Fibroblast of peridontal ligament (primary cell): ENCODE data around the gene LDLRAD4.
A peak's percentile ranks its signal among the peaks of the same experiment; 100 is the strongest.

Experiments used
- DNase-seq: peaks from one replicate; pipeline ENCODE4 v3.0.0-alpha.2; 2010; ENCODE audit errors: extremely low read depth

LDLRAD4 gene

GRCh38 chr18:13446024-13446423, 227.5 kb downstream of the LDLRAD4 start:
- DNase-seq, result no peak

- no peak for DNase-seq
Observed at GRCh38 chr18:13446610-13447461, 228.3 kb downstream of the LDLRAD4 start.

GRCh38 chr18:13447621-13448334, 229.2 kb downstream of the LDLRAD4 start:
- DNase-seq, result peak; percentile 22

DNA sequence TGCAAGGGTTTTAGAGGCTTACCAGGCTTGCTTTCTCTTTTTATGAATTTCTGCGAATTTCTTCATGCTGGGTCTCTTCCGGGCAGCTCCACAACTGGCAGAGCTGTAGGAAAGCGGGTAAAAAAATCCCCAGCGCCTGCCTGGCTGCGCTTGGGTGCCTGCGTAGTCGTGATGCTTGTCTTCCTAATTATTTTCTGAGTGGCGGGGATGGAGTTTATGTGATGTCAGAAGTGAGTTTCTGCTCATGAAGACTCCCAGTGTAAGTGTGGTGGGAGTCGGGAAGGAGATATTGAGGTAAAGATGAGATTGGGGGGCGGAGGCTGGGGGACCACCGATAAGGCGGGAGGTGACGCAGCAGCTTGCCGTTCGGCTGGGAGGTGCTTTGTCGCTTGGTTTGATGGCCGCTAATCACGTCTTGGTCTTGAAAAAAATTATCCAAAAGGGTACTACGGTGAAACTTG, 229.8 kb downstream of the LDLRAD4 start:
- DNase-seq, result no peak

DNA sequence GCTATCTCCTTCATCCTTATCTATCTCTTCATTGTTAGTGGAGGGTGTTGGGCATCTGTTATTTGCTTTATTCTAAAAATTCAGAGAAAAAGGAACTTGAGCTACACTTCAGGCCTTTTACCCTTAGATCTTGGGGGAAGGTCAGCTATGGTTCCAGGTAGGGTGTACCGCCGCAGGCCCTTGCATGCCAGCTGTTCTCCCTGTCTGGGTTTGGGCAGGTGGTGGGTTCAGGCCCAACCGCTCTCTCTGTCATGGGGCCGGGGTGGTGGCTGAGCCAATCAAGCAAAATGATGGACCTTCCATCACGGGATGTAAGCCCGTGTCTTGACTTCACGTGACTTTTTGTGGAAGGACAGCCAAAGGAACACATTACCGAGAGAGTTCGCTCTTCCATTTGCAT, 231.1 kb downstream of the LDLRAD4 start:
- DNase-seq, result no peak

GRCh38 chr18:13450289-13451212, 232.0 kb downstream of the LDLRAD4 start:
- DNase-seq, result no peak

GRCh38 chr18:13451213-13451540, 232.6 kb downstream of the LDLRAD4 start:
- no peak for DNase-seq

DNA sequence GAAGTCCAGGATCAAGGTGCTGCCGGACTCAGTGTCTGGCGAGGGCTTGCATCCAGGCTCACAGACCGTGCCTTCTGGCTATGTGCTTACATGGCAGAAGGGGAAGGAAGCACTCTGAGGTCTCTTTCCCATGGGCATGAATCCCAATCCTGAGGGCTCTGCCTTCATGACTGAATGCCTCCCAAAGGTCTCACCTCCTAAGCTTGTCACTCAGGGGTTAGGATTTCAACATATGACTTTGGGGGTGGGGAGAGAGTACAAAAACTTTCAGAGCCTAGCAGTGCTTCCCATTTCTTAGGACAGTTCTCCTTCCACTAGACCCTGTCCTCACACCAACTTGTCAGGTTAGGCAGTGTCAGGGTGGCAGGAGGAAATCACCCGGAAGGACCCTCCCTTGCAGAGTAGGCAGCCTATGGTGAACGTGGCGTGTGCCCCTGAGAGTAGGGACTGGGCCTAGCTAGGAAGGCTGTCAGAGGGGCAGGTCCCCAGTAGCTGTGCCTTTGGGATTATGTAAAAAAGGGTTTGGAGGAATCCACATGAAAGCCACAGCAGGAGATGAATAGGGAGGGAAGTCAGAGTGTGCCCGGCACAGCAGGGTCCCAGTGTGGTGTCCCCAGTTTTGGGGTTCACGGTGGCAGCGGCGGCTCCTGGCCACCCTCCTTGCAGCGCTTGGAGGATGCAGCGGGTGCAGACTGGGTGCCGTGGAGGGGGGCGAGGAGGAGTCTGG, 233.3 kb downstream of the LDLRAD4 start:
- no peak for DNase-seq

- DNase-seq, result no peak
Observed at GRCh38 chr18:13452388-13452811, 233.8 kb downstream of the LDLRAD4 start.

DNA sequence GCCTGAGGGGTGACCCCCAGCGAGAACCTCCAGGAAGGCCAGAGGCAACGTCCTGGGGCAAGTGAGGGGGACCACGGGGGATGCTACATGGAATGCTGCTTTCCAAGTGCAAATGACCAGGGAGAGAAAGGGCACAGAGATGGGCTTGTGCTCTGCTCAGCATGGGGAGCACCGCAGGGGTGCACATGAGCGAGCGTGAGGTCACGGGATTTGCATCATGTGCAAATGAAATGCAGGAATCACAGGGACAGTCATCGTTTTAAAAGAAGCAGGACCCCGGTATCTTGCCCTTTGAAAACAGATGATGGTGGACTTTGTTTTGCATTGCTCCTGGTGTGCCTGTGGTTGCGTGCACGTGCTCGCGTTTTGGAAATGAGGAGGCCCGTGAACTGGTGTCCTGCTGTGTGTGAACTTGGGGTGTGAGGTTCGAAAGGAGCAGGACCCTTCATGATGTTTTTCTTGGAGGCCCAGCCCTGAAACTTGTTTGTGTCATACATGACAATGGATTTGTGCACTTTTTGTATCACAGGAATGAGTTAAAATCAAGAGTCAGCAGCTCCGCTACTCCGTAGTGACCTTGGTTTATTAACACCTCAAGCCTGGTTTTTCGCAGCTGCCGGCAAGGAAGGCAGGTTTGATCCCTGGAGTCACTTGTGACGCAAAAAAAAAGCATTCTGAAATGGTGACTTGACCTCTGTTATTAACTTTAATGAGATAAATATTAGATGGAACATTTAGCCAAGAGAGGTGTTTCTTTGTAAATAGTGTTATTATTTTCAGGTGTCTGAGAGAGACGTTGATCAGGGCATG, 234.5 kb downstream of the LDLRAD4 start:
- no peak for DNase-seq

DNA sequence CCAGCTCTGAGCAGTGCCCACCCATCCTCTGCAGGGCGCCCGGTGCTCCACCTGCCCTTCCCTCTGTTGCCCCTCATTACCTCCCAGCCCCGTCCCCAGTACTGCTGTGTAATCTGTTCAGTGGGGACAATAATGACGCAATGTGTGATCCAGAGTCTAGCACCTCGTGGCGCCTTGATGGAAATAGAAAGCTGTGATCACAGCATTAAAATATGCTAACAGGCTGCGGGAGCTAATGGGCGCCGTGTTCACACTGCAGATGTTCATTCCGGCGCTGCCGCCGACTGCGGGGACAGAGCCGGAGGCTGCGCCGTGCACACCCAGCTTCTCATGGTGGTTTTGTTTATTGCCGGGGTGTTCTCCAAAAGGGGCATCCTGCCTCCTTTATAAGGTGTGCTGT, 235.2 kb downstream of the LDLRAD4 start:
- no peak for DNase-seq

- DNase-seq, result no peak
Observed at GRCh38 chr18:13454363-13455150, 236.0 kb downstream of the LDLRAD4 start.

DNA sequence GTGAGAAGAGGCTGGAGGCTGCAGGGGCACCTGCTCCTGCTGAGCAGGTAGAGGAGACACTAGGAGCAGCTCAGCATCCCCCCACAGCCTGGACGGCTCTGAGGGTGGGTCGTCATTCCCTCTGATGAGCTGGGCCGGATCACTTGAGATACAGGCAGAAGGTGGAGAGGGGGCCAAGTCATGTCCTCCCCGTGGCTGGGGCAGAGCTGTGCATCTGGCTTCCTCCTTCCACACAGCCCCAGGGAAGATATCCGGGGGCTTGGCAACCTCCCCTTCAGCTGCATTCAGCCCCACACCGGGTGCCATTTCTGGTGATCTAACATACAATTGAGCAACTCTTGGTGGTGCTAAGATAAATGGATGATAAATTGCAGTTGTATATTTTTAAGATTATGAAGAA, 236.9 kb downstream of the LDLRAD4 start:
- DNase-seq, result no peak

DNA sequence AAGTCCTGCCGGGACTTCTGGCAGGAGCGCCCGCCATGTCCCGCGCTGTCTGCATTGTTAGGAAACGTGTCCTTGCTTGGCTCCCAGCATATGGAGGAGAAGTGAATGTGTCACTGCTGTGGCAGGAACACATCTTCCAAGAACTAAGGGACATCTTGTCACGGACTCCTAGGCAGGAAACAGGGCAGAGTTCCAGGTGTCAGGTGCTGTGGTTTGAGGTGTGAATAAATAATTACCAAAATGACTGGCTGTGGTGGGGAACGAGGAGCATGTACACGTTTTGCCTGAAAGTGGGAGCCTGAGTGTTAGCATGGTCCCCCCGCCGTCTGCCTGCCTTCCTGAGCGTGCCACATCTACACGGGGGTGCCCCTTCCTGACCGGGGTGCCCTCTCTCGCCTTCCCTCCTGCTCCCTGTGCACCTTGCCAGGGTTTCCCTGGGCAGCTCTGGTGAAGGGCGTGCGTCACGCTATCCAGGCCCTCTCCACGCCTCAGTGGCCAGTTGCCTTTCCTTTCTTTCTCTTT, 237.5 kb downstream of the LDLRAD4 start:
- DNase-seq, result no peak

DNA sequence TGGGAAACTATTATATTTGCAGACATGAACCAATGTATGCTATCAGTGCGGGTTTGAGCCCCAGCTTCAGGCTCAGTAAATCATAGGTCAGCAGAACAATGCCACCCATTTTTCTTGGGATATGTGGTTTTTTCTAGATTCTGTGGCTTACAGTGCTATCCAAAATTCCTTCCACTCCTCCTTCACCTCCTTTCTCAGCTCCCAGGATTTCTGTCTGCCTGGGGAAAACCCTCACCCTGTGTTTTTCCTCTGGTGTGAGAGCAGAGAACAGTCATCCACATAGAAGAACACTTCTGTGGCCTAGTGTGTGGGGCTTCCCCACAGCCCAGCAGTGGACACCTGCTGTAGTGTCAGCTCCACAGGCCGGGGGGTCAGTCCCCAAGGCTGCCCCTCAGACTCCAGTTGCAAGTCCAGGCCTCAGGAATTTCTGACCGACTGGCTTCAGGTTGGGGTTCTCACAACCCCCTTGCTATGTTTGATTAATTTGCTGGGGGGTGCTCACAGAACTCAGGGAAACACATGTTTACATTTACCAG, 238.2 kb downstream of the LDLRAD4 start:
- no peak for DNase-seq

DNA sequence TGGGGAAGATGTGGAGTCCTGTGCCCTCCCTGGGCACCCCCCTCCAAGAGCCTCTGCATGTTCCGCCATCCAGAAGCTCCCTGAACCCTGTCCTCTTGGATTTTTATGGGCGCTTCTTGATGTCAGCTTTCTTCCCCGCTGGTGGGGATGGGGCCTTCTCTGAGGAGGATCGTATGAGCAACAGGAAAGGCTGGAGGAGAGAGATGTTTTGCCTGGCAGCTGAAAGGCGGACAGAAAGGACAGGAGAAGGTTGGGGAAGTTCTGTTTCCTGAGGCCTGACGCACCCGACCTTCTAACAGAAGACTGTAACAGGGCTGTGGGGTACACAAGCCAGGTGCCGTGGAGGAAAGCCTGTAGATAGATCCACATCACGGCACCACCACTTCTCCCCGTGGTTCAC, 238.8 kb downstream of the LDLRAD4 start:
- no peak for DNase-seq

GRCh38 chr18:13460946-13461345, 242.4 kb downstream of the LDLRAD4 start:
- DNase-seq, result no peak

DNA sequence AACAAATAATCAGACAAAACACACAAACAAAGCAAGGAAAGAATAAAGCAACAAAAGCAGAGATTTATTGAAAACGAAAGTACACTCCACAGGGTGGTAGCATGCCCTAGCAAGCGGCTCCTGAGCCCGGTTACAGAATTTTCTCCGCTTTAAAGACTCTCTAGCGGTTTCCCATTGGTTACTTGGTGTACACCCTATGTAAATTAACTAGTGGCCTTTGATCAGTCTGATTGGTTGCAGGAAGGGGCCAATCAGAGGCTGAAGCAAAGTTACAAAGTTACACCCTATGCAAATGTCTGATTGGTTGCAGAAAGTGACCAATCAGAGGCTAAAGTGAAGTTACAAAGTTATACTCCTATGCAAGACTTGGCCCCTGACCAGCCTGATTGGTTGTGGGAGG, 242.9 kb downstream of the LDLRAD4 start:
- DNase-seq, result no peak

DNA sequence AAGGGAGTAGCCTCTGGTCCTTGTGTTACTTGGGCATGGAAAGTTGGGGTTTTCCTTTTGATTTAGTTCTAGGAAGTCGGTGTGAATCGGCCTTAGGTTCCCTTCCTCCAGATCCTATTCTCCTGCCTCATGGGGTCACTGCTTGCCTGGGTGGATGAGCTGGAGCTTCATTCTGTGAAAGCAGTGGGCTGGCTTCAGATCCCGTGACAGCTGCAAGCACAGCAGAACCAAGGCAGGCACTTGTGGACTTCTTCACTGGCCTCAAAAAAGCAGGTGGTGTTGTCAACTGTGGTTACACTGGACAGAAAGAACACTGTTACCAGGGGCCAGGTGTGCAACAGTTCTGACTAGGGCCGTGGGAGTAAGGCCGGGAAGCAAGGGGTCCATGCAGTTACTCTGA, 243.4 kb downstream of the LDLRAD4 start:
- DNase-seq, result no peak
